Measurements from ENCODE around the gene PLEKHA4. TPM values are rescaled to one million over a fixed set of nuclear protein-coding genes. Genes with fewer than 3 reads are reported as not detected.

PLEKHA4 gene
- total and polyA plus RNA-seq, 9 of the 15 experiments (the other 6 are each of a cell fraction or from before 2014, with no cell fraction given): 0.07 to 30.8 (median 11.4) TPM

- TF ChIP-seq ZBTB11 (CRISPR knock-in tag; IDR thresholded peaks at IDR 0.05): 0 out of 6 replicates have a peak, but pooled peaks of 1 of the 3 experiments have one; percentile 16
- TF ChIP-seq RBFOX2 (IDR thresholded peaks at IDR 0.05; ENCODE audit: low read depth, low read length): peak; percentile 99
- peak; percentile 100 for TF ChIP-seq KDM5B (IDR thresholded peaks at IDR 0.05; ENCODE audit: insufficient replicate concordance, low read depth, low read length)
- TF ChIP-seq SIN3A (IDR thresholded peaks at IDR 0.05; ENCODE audit: borderline replicate concordance in 2 of 2, control insufficient read depth in 1 of 2, low read depth in 2 of 2, low read length in 2 of 2): peak; percentile 58 to 81; a peak in 3 of 4 replicates
- TF ChIP-seq ADNP (tag; IDR thresholded peaks at IDR 0.05): no peak
- peak; percentile 94 for TF ChIP-seq PHF8 (IDR thresholded peaks at IDR 0.05; ENCODE audit: borderline replicate concordance, low read length)
- TF ChIP-seq NRF1 (conservative IDR thresholded peaks at IDR 0.05 in 1 of 2, IDR thresholded peaks at IDR 0.05 in 1 of 2): peak; percentile 58; a peak in 3 of 4 replicates
- TF ChIP-seq TAF9B (IDR thresholded peaks at IDR 0.05; ENCODE audit: partially characterized antibody): peak; percentile 86
- TF ChIP-seq POLR2G (IDR thresholded peaks at IDR 0.05; ENCODE audit: low read depth, low read length): peak; percentile 100
- TF ChIP-seq ZNF511 (CRISPR knock-in tag; IDR thresholded peaks at IDR 0.05): peak; percentile 85
- peak; percentile 95 for TF ChIP-seq GTF2A2 (tag; IDR thresholded peaks at IDR 0.05)
- TF ChIP-seq CAMTA2 (CRISPR knock-in tag; conservative IDR thresholded peaks at IDR 0.05): no peak
- no peak for TF ChIP-seq ZNF445 (CRISPR knock-in tag; IDR thresholded peaks at IDR 0.05; ENCODE audit: low read depth)
- TF ChIP-seq ZNF324 (CRISPR knock-in tag; IDR thresholded peaks at IDR 0.05): no peak
- no peak for TF ChIP-seq BACH1 (tag; IDR thresholded peaks at IDR 0.05)
- peak; percentile 75; the same call in 1 of the 2 replicates for TF ChIP-seq ZNF12 (CRISPR knock-in tag; IDR thresholded peaks at IDR 0.05)
- peak; percentile 91 to 94 for TF ChIP-seq MLLT1 (IDR thresholded peaks at IDR 0.05)
- peak; percentile 34 for TF ChIP-seq ETS2 (tag; IDR thresholded peaks at IDR 0.05; ENCODE audit: borderline replicate concordance, poor library complexity, severe bottlenecking)
- TF ChIP-seq E2F6 (IDR thresholded peaks at IDR 0.05; ENCODE audit: borderline replicate concordance in 1 of 2, extremely low read depth in 1 of 2, insufficient read depth in 1 of 2, insufficient read length in 1 of 2, low read depth in 1 of 2, low read length in 1 of 2, poor library complexity in 1 of 2, severe bottlenecking in 1 of 2): peak in 1 of 2 experiments; percentile 38
Measured at GRCh38 chr19:48872182-48872883, 3.9 kb upstream of the PLEKHA4 start, which contains the start of gene PPP1R15A (continued).
